A549 (cell line): ENCODE measurements around the gene HSPA4. TPM values are rescaled to one million over a fixed set of nuclear protein-coding genes. Genes with fewer than 3 reads are reported as not detected.

Experiments used
- ATAC-seq, 2 experiments: fragments of 200-7000 bp in 1 of 2; fragments of >200 bp in 1 of 2; cut with Nextera tagmentation in 1 of 2; cut with Tn5 transposase in 1 of 2; 3 replicates each; pipeline versions ENCODE4 v1.8.0 to v1.9.1; 2018 to 2020; ENCODE audit warnings: mild to moderate bottlenecking in 1 of 2, moderate library complexity in 1 of 2
- CTCF ChIA-PET: fragments of 300-600 bp; sonication (Branson Sonifier 250); formaldehyde crosslinking; extraction: SDS; loops from one replicate; lab custom pipeline; 2021; ENCODE audit warnings: antibody characterized with exemption, inconsistent platforms; lab: Yijun Ruan, JAX
- POLR2A ChIA-PET: fragments of 350-600 bp; formaldehyde crosslinking; extraction: SDS; loops from one replicate; lab custom pipeline; 2021; ENCODE audit warnings: antibody characterized with exemption, inconsistent platforms; lab: Yijun Ruan, JAX
- DNase-seq, 2 experiments: peaks; one replicate each; pipeline versions ENCODE4 v3.0.0 to v3.0.0-alpha.2; 2011 to 2016; ENCODE audit warnings: low read depth in 1 of 2, low spot score in 1 of 2
- FAIRE-seq: peaks from 2 replicates; lab custom pipeline; 2011; peaks lifted over from hg19 to GRCh38; lab: Jason Lieb, UNC
- H3K27ac ChIP-seq, 2 experiments: fragments of >200 bp; sonication (Bioruptor Twin); formaldehyde crosslinking; 3 replicates each; pipeline ENCODE4 v1.5.1; 2016 to 2017
- H3K4me1 ChIP-seq: fragments of >200 bp; sonication (Bioruptor Twin); formaldehyde crosslinking; 3 replicates; pipeline ENCODE4 v1.6.1; 2016
- H3K4me2 ChIP-seq: fragments of >200 bp; sonication (Bioruptor Twin); formaldehyde crosslinking; 3 replicates; pipeline ENCODE4 v1.6.1; 2016
- H3K4me3 ChIP-seq: fragments of >200 bp; sonication (Bioruptor Twin); formaldehyde crosslinking; 3 replicates; pipeline ENCODE4 v1.5.1; 2016
- H3K9me3 ChIP-seq: fragments of >200 bp; sonication (Bioruptor Twin); formaldehyde crosslinking; 3 replicates; pipeline ENCODE4 v1.6.1; 2016
- ATOH8 ChIP-seq: fragments of 250-450 bp; sonication (Bioruptor Pico); IDR thresholded peaks from 2 replicates; pipeline ENCODE4 v1.5.0; 2020; ENCODE audit warnings: low read depth, mild to moderate bottlenecking, moderate library complexity
- EHF ChIP-seq: fragments of 250-450 bp; sonication (Bioruptor Pico); IDR thresholded peaks from 2 replicates; pipeline ENCODE4 v1.5.0; 2020; ENCODE audit warnings: mild to moderate bottlenecking
- EHMT2 ChIP-seq: fragments of 200-600 bp; sonication (generic); IDR thresholded peaks from 2 replicates; pipeline ENCODE4 v1.6.1; 2016; ENCODE audit warnings: antibody characterized with exemption, low read depth, mild to moderate bottlenecking, moderate library complexity
- ELK1 ChIP-seq: fragments of 150-350 bp; IDR thresholded peaks from 2 replicates; pipeline ENCODE4 v1.6.1; 2014; ENCODE audit warnings: low read depth, mild to moderate bottlenecking, low read length
- ESRRA ChIP-seq: fragments of 150-350 bp; IDR thresholded peaks from 2 replicates; pipeline ENCODE4 v1.6.1; 2014; ENCODE audit warnings: mild to moderate bottlenecking, low read length, borderline replicate concordance
- HOXB13 ChIP-seq: fragments of 250-450 bp; sonication (Bioruptor Pico); IDR thresholded peaks from 2 replicates; pipeline ENCODE4 v1.5.0; 2020; ENCODE audit warnings: low read depth, mild to moderate bottlenecking, moderate library complexity
- HOXB5 ChIP-seq: fragments of 250-450 bp; sonication (Bioruptor Pico); IDR thresholded peaks from 2 replicates; pipeline ENCODE4 v1.5.0; 2020; ENCODE audit warnings: mild to moderate bottlenecking, moderate library complexity
- KDM1A ChIP-seq: fragments of 200-600 bp; sonication (generic); IDR thresholded peaks from 2 replicates; pipeline ENCODE4 v1.6.1; 2016; ENCODE audit warnings: low read depth, mild to moderate bottlenecking
- MAX ChIP-seq: IDR thresholded peaks from 2 replicates; pipeline ENCODE4 v1.6.1; 2012
- NR3C1 ChIP-seq: fragments of >200 bp; sonication (Bioruptor Twin); formaldehyde crosslinking; IDR thresholded peaks from 3 replicates; pipeline ENCODE4 v1.6.1; 2017
- PBX3 ChIP-seq: IDR thresholded peaks from 2 replicates; pipeline ENCODE4 v1.6.1; 2012
- REST ChIP-seq: fragments of 200-600 bp; sonication (generic); IDR thresholded peaks from 2 replicates; pipeline ENCODE4 v1.6.1; 2016; ENCODE audit warnings: antibody characterized with exemption, mild to moderate bottlenecking, moderate library complexity
- SMC3 ChIP-seq: fragments of >200 bp; sonication (Bioruptor Twin); formaldehyde crosslinking; IDR thresholded peaks from 3 replicates; pipeline ENCODE4 v1.6.1; 2018; ENCODE audit warnings: inconsistent platforms
- SREBF2 ChIP-seq: fragments of 450-650 bp; IDR thresholded peaks from 2 replicates; pipeline ENCODE4 v1.6.1; 2014; ENCODE audit warnings: mild to moderate bottlenecking, moderate library complexity
- USF2 ChIP-seq: fragments of 450-650 bp; IDR thresholded peaks from 2 replicates; pipeline ENCODE4 v1.6.1; 2014; ENCODE audit warnings: antibody characterized with exemption
- WGBS: methylation state at CpG from one replicate; pipeline ENCODE4 v1.1.6; 2017; ENCODE audit errors: missing lambda C conversion rate; 5-methylcytosine and 5-hydroxymethylcytosine counted together
- polyA plus RNA-seq, 4 experiments: library from polyadenylated mRNA; depleted of rRNA in 3 of 4; stranded (reverse); fragments of >200 nt; fragmentation: RNase III in 1 of 4; extraction: RNeasy Plus Mini Kit Qiagen cat#74134 plus additional on column Dnase treatment in 1 of 4; gene quantifications; 2 replicates in 3 of 4; 3 replicates in 1 of 4; pipeline ENCODE4 v1.2.3, GENCODE V29; 2011 to 2017

HSPA4 gene
- polyA plus RNA-seq, 2 of the 4 experiments (the other 2 are of a cell fraction) = 160 to 166 TPM

- no peak for TF ChIP-seq HOXB13 (CRISPR knock-in tag)
- no peak for TF ChIP-seq EHF (CRISPR knock-in tag)
- TF ChIP-seq HOXB5 (CRISPR knock-in tag) = no peak
- TF ChIP-seq PBX3 = no peak
- no peak for TF ChIP-seq MAX
These were observed 66.9 kb downstream of the HSPA4 start (continued) for GRCh38 chr5:133118741-133119140.

- POLR2A ChIA-PET = no interaction called here
- H3K4me1 ChIP-seq = 0 out of 3 replicates have a peak, but pooled peaks cover 4% of the 10 kb centered on the region
- no peak overlapping the region for H3K4me3 ChIP-seq
- TF ChIP-seq ELK1 = no peak
- TF ChIP-seq ESRRA = no peak
- TF ChIP-seq SMC3 = no peak
- no peak for TF ChIP-seq EHMT2
- no peak for TF ChIP-seq SREBF2
- no peak for TF ChIP-seq ATOH8 (CRISPR knock-in tag)
- TF ChIP-seq, all 56 proteins: peak for 0
- ATAC-seq (no peak), FAIRE-seq (no peak), DNase-seq (no peak)
- no peak overlapping the region for H3K4me2 ChIP-seq
- 94% methylated on average over 4 of the region's 4 CpGs for WGBS
- H3K27ac ChIP-seq = 0 out of 6 replicates have a peak overlapping the region, but pooled peaks of 1 of the 2 experiments have one; percentile 26
- no peaks in the 10 kb centered on the region for H3K9me3 ChIP-seq
- CTCF ChIA-PET = interaction anchor here (0.5 to 12.7 kb wide), 7 partner anchors 8 to 432 kb away, joined by 3 to 302 read pairs (median 4); no protein-coding TSS in a partner anchor
These were observed 67.5 kb downstream of the HSPA4 start for GRCh38 chr5:133119233-133119711.

GRCh38 chr5:133120156-133120750 is 68.4 kb downstream of the HSPA4 start:
- no peak for TF ChIP-seq KDM1A
- no peak for TF ChIP-seq NR3C1
- TF ChIP-seq USF2 = no peak
- no peak for TF ChIP-seq REST
- Histone ChIP-seq H3K4me1 (0 out of 3 replicates have a peak, but pooled peaks cover 4% of the 10 kb centered on the region), H3K27ac (peak overlapping the region in 1 of 2 experiments; percentile 1; a peak in 1 of 6 replicates), H3K9me3 (no peaks in the 10 kb centered on the region), H3K4me2 (no peak overlapping the region), H3K4me3 (no peak overlapping the region)
- DNase-seq (no peak), ATAC-seq (no peak), FAIRE-seq (no peak)
- ChIA-PET POLR2A (no interaction called here), CTCF (interaction anchor here (3.0 to 12.7 kb wide), 2 partner anchors 9 to 125 kb away, joined by 19 to 302 read pairs; no protein-coding TSS in a partner anchor)
- WGBS = 38% methylated on average over 6 of the region's 7 CpGs
